HepG2 (cell line): Measurements from ENCODE around the gene DENND10. TPM values are rescaled to one million over a fixed set of nuclear protein-coding genes. Genes with fewer than 3 reads are reported as not detected.

Experiments
- ATAC-seq: fragments of 200-7000 bp; cut with Tn5 transposase; 3 replicates; pipeline ENCODE4 v1.9.1; 2020; ENCODE audit warnings: mild to moderate bottlenecking, moderate library complexity
- BruUV-seq: library from RNA; stranded (reverse); fragments of 400-500 nt; replicated peaks from 2 replicates; lab custom pipeline; 2021; lab: Mats Ljungman, UMichigan
- CTCF ChIA-PET: fragments of 300-600 bp; formaldehyde crosslinking; extraction: SDS; loops from one replicate; lab custom pipeline; 2021; ENCODE audit warnings: low total read pairs, inconsistent platforms, low intra/inter-chr PET ratio; lab: Yijun Ruan, JAX
- POLR2A ChIA-PET: fragments of 350-600 bp; sonication (Branson Sonifier 250); formaldehyde crosslinking; loops from one replicate; lab custom pipeline; 2020; ENCODE audit warnings: antibody characterized with exemption, inconsistent platforms; lab: Yijun Ruan, JAX
- DNase-seq: peaks from one replicate; pipeline ENCODE4 v3.0.0-alpha.2; 2015; ENCODE audit warnings: low spot score
- FAIRE-seq: peaks from 3 replicates; lab custom pipeline; 2011; peaks lifted over from hg19 to GRCh38; lab: Jason Lieb, UNC
- H2AFZ ChIP-seq: one replicate; pipeline ENCODE4 v1.6.1; 2011; ENCODE audit warnings: low read length, inconsistent platforms
- H3K27ac ChIP-seq: fragments of 300-600 bp; 3 replicates; pipeline ENCODE4 v1.8.0; 2011; ENCODE audit warnings: mixed run types, mild to moderate bottlenecking, mixed read lengths, low read length, inconsistent platforms; ENCODE audit not compliant: insufficient read depth; ENCODE audit errors: extremely low read length
- H3K27me3 ChIP-seq, 2 experiments: fragments of 200-600 bp in 1 of 2; 2 replicates in 1 of 2; 3 replicates in 1 of 2; pipeline versions ENCODE4 v1.6.0 to v1.8.0; 2011; ENCODE audit warnings: low read length in 2 of 2, mild to moderate bottlenecking in 2 of 2, moderate library complexity in 2 of 2, inconsistent platforms in 1 of 2; ENCODE audit not compliant: insufficient read depth in 2 of 2, control insufficient read depth in 1 of 2
- H3K36me3 ChIP-seq, 2 experiments: fragments of 200-600 bp in 1 of 2; replicated peaks in 1 of 2; 2 replicates in 1 of 2; 3 replicates in 1 of 2; pipeline versions ENCODE4 v1.5.1 to v1.8.0; 2011; ENCODE audit warnings: low read length in 2 of 2, inconsistent platforms in 1 of 2; ENCODE audit not compliant: insufficient read depth in 2 of 2, control insufficient read depth in 1 of 2
- H3K4me1 ChIP-seq: 2 replicates; pipeline ENCODE4 v1.5.1; 2012; ENCODE audit warnings: low read length, inconsistent platforms; ENCODE audit not compliant: insufficient read depth
- H3K4me2 ChIP-seq: 2 replicates; pipeline ENCODE4 v1.6.0; 2011; ENCODE audit warnings: low read depth, low read length, inconsistent platforms
- H3K4me3 ChIP-seq, 3 experiments: fragments of 200-600 bp in 1 of 3; sonication (generic), shearing (Covaris generic) in 1 of 3; replicated peaks in 1 of 3; 2 replicates each; pipeline ENCODE4 v1.5.1; 2011 to 2016; ENCODE audit warnings: low read length in 3 of 3, inconsistent platforms in 2 of 3, low read depth in 2 of 3, mild to moderate bottlenecking in 2 of 3, control low read depth in 1 of 3, mixed read lengths in 1 of 3; ENCODE audit not compliant: insufficient read depth in 1 of 3
- H3K79me2 ChIP-seq: one replicate; pipeline ENCODE4 v1.6.1; 2011; ENCODE audit warnings: low read length, inconsistent platforms; ENCODE audit not compliant: insufficient read depth
- H3K9ac ChIP-seq: 2 replicates; pipeline ENCODE4 v1.6.0; 2011; ENCODE audit warnings: mild to moderate bottlenecking, low read depth, low read length, inconsistent platforms; ENCODE audit not compliant: insufficient read depth
- H3K9me3 ChIP-seq: 2 replicates; pipeline ENCODE4 v1.5.1; 2012; ENCODE audit warnings: mild to moderate bottlenecking, low read length
- H4K20me1 ChIP-seq: 2 replicates; pipeline ENCODE4 v1.6.0; 2011; ENCODE audit warnings: inconsistent platforms, mild to moderate bottlenecking, low read length, moderate library complexity; ENCODE audit not compliant: insufficient read depth
- CBX1 ChIP-seq: IDR thresholded peaks from one replicate; pipeline ENCODE4 v1.6.1; 2016; ENCODE audit warnings: antibody characterized with exemption, low read depth
- CREM ChIP-seq, 2 experiments: sonication (generic) in 1 of 2; formaldehyde crosslinking in 1 of 2; IDR thresholded peaks; 2 replicates each; pipeline versions ENCODE4 v1.4.0 to v1.6.1; 2016 to 2020; ENCODE audit warnings: antibody characterized with exemption in 1 of 2, mild to moderate bottlenecking in 1 of 2, missing genetic modification reagents in 1 of 2
- FOSL2 ChIP-seq: sonication (generic); formaldehyde crosslinking; IDR thresholded peaks from 2 replicates; pipeline ENCODE4 v1.4.0; 2020; ENCODE audit warnings: missing genetic modification reagents
- HOXD1 ChIP-seq: sonication (generic); formaldehyde crosslinking; IDR thresholded peaks from 2 replicates; pipeline ENCODE4 v1.5.0; 2020; ENCODE audit warnings: missing genetic modification reagents
- JDP2 ChIP-seq: sonication (generic); formaldehyde crosslinking; IDR thresholded peaks from 2 replicates; pipeline ENCODE4 v1.8.1; 2022; ENCODE audit warnings: missing genetic modification reagents, borderline replicate concordance
- KAT2B ChIP-seq: fragments of 150-350 bp; IDR thresholded peaks from 2 replicates; pipeline ENCODE4 v1.6.1; 2014; ENCODE audit warnings: low read depth, low read length, borderline replicate concordance
- MATR3 ChIP-seq: sonication (generic); formaldehyde crosslinking; IDR thresholded peaks from 2 replicates; pipeline ENCODE4 v1.4.0; 2020; ENCODE audit warnings: missing genetic modification reagents
- NPAS2 ChIP-seq: sonication (generic); formaldehyde crosslinking; IDR thresholded peaks from 2 replicates; pipeline ENCODE4 v1.8.0; 2022; ENCODE audit warnings: mild to moderate bottlenecking, missing genetic modification reagents, borderline replicate concordance
- NR2C2 ChIP-seq: sonication (generic); formaldehyde crosslinking; IDR thresholded peaks from 2 replicates; pipeline ENCODE4 v1.4.0; 2020; ENCODE audit warnings: missing genetic modification reagents, mild to moderate bottlenecking, moderate library complexity, borderline replicate concordance
- YEATS2 ChIP-seq: sonication (generic); formaldehyde crosslinking; IDR thresholded peaks from 2 replicates; pipeline ENCODE4 v1.4.0; 2020; ENCODE audit warnings: missing genetic modification reagents, borderline replicate concordance
- ZBTB8A ChIP-seq: sonication (generic); formaldehyde crosslinking; IDR thresholded peaks from 2 replicates; pipeline ENCODE4 v1.4.0; 2020; ENCODE audit warnings: mild to moderate bottlenecking, low read depth, missing genetic modification reagents, borderline replicate concordance
- ZFP37 ChIP-seq: sonication (generic); formaldehyde crosslinking; IDR thresholded peaks from 2 replicates; pipeline ENCODE4 v1.4.0; 2020; ENCODE audit warnings: missing genetic modification reagents, borderline replicate concordance
- ZNF124 ChIP-seq: sonication (generic); formaldehyde crosslinking; IDR thresholded peaks from 2 replicates; pipeline ENCODE4 v1.4.0; 2020; ENCODE audit warnings: missing genetic modification reagents
- ZNF282 ChIP-seq: fragments of 450-650 bp; IDR thresholded peaks from 2 replicates; pipeline ENCODE4 v1.6.1; 2018; ENCODE audit not compliant: partially characterized antibody
- ZNF496 ChIP-seq: sonication (generic); formaldehyde crosslinking; IDR thresholded peaks from 2 replicates; pipeline ENCODE4 v1.8.1; 2023; ENCODE audit warnings: mild to moderate bottlenecking, moderate library complexity, missing genetic modification reagents; ENCODE audit not compliant: insufficient replicate concordance
- WGBS: methylation state at CpG from one replicate; pipeline ENCODE4 v1.1.6; 2017; ENCODE audit warnings: low lambda C conversion rate; 5-methylcytosine and 5-hydroxymethylcytosine counted together
- in situ Hi-C: cut with HindIII; loops from 2 replicates; pipeline ENCODE4 v1.10.0; 2017; ENCODE audit warnings: low pct_unique_long_range_greater_than_20kb; ENCODE audit not compliant: extremely low pct_ligation_motif_present
- intact Hi-C: fragments of 100-400 bp; cut with micrococcal nuclease; formaldehyde crosslinking; loops from one replicate; pipeline ENCODE4 v1.10.0; 2022; ENCODE audit not compliant: unreplicated experiment
- polyA plus RNA-seq, 8 experiments: library from polyadenylated mRNA; depleted of rRNA in 3 of 8; stranded (reverse) in 7 of 8; unstranded in 1 of 8; fragments of >200 nt; fragmentation: Illumina TruSeq in 4 of 8; extraction: Trizol in 4 of 8; gene quantifications; 2 replicates each; pipeline versions ENCODE4 v1.2.1 to v1.2.3, GENCODE V29; 2011 to 2016; ENCODE audit warnings: low read depth in 4 of 8, missing spikeins in 1 of 8, mixed read lengths in 1 of 8; ENCODE audit not compliant: insufficient read depth in 1 of 8
- total RNA-seq, 5 experiments: library from RNA; depleted of rRNA; stranded (reverse); fragments of >200 nt; fragmentation: Illumina TruSeq; extraction: Trizol; gene quantifications; 2 replicates each; pipeline ENCODE4 v1.2.3, GENCODE V29; 2016; ENCODE audit warnings: low read depth in 1 of 5
- TF ChIP-seq, protein P1 (sequence below): sonication (generic); formaldehyde crosslinking; IDR thresholded peaks from 2 replicates; pipeline ENCODE4 v1.4.0; 2020; ENCODE audit warnings: mild to moderate bottlenecking, missing genetic modification reagents

The DENND10 gene
- total and polyA plus RNA-seq, 2 of the 13 experiments (the other 11 are each of a cell fraction or from before 2014, with no cell fraction given): 43.7 to 78.8 TPM

GRCh38 chr10:119176166-119176565, 72.3 kb downstream of the DENND10 start:
- H3K36me3 ChIP-seq: peaks cover 6 to 30% of the 10 kb centered on the region in 2 experiments
- CTCF ChIA-PET: no interaction called here
- POLR2A ChIA-PET: interaction anchor here (0.9 to 2.3 kb wide), 6 partner anchors 9 to 95 kb away, joined by 3 to 14 read pairs (median 5); partner anchors contain the start of gene SFXN4
- H3K79me2 ChIP-seq: peaks cover 53% of the 10 kb centered on the region
- H3K4me1 ChIP-seq: peaks cover 61% of the 10 kb centered on the region
- intact Hi-C loops: loop anchor here (5.0 to 10.0 kb wide), 2 partner anchors 54 to 91 kb away; partner anchors contain the start of gene EIF3A
- no peak overlapping the region for H2AFZ ChIP-seq
- H3K27me3 ChIP-seq: no peaks in the 10 kb centered on the region; a peak in 1 of 5 replicates
- no peak for ATAC-seq
- peak overlapping the region; percentile 86 for H3K4me2 ChIP-seq
- FAIRE-seq: no peak
- no TSS peak for BruUV-seq
- H3K9me3 ChIP-seq: no peaks in the 10 kb centered on the region
- in situ Hi-C loops: loop anchor here (25.0 kb wide), 1 partner anchor 361 kb away; the partner anchor contains the start of gene RGS10
- no peak overlapping the region for H3K4me3 ChIP-seq
- H3K9ac ChIP-seq: no peak overlapping the region
- 92% methylated on average over 6 of the region's 6 CpGs for WGBS
- H3K27ac ChIP-seq: peak overlapping the region; percentile 93
- no peaks in the 10 kb centered on the region; the same call in 1 of the 2 replicates for H4K20me1 ChIP-seq
- DNase-seq: no peak
- TF ChIP-seq ZNF496 (CRISPR knock-in tag) (no peak), ZFP37 (CRISPR knock-in tag) (no peak), MATR3 (CRISPR knock-in tag) (no peak), YEATS2 (CRISPR knock-in tag) (no peak), FOSL2 (CRISPR knock-in tag) (no peak), NR2C2 (CRISPR knock-in tag) (no peak), CBX1 (no peak), NPAS2 (CRISPR knock-in tag) (no peak), KAT2B (no peak), ZBTB8A (no peak), CREM (IDR thresholded peaks at IDR 0.05) (no peak), CREM (CRISPR knock-in tag; IDR thresholded peaks at IDR 0.05) (no peak), HOXD1 (no peak), ZNF282 (no peak), JDP2 (CRISPR knock-in tag) (no peak), ZNF124 (CRISPR knock-in tag) (no peak)
- TF ChIP-seq, protein P1, sequence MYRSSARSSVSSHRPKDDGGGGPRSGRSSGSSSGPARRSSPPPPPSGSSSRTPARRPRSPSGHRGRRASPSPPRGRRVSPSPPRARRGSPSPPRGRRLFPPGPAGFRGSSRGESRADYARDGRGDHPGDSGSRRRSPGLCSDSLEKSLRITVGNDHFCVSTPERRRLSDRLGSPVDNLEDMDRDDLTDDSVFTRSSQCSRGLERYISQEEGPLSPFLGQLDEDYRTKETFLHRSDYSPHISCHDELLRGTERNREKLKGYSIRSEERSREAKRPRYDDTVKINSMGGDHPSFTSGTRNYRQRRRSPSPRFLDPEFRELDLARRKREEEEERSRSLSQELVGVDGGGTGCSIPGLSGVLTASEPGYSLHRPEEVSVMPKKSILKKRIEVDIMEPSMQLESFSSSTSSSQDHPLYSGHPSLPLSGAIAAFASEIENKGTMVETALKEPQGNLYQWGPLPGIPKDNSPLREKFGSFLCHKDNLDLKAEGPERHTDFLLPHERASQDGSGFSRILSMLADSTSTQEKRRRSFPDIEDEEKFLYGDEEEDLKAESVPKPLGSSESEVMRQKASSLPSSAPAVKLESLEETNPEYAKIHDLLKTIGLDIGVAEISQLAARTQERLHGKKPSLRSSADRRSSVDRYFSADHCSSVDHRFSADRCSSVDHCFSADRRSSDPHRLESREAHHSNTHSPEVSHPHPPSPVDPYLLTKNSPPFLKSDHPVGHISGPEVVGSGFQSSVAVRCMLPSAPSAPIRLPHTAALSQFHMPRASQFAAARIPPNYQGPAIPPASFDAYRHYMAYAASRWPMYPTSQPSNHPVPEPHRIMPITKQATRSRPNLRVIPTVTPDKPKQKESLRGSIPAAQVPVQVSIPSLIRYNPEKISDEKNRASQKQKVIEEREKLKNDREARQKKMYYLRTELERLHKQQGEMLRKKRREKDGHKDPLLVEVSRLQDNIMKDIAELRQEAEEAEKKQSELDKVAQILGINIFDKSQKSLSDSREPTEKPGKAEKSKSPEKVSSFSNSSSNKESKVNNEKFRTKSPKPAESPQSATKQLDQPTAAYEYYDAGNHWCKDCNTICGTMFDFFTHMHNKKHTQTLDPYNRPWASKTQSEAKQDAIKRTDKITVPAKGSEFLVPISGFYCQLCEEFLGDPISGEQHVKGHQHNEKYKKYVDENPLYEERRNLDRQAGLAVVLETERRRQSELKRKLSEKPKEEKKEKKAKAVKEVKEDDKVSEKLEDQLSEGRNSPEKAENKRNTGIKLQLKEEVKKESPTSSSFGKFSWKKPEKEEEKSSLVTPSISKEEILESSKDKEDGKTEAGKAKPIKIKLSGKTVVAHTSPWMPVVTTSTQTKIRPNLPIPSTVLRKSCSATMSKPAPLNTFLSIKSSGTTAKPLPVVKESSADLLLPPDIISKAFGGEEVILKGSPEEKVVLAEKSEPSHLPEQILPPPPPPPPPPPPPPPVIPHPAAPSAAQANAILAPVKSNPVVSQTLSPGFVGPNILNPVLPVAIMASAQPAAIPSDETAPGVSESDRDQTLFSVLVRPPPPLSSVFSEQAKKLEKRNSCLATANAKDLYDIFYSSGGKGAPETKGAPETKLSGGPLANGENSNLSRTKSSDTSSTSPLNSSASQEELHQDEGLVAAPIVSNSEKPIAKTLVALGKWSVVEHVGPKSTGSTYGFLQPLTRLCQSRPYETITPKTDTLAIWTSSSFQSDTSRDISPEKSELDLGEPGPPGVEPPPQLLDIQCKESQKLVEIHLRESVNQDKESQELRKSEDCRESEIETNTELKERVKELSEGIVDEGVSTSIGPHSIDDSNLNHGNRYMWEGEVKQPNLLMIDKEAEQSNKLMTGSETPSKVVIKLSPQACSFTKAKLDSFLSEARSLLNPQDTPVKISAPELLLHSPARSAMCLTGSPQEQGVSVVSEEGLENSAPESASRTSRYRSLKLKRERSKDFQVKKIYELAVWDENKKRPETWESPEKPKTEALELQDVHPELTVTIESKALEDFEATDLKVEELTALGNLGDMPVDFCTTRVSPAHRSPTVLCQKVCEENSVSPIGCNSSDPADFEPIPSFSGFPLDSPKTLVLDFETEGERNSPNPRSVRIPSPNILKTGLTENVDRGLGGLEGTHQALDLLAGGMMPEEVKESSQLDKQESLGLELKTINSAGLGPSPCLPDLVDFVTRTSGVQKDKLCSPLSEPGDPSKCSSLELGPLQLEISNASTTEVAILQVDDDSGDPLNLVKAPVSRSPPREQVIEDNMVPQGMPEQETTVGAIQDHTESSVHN (CRISPR knock-in tag): no peak
